GM23338 (cell line): ENCODE measurements around the gene ATPAF1. TPM values are rescaled to one million over a fixed set of nuclear protein-coding genes. Genes with fewer than 3 reads are reported as not detected.

ENCODE experiments used
- ATAC-seq: fragments of 200-7000 bp; cut with Tn5 transposase; 3 replicates; pipeline ENCODE4 v1.9.1; 2020
- DNase-seq: peaks from one replicate; pipeline ENCODE4 v3.0.0-alpha.2; 2015; ENCODE audit warnings: low spot score
- H2AFZ ChIP-seq: fragments of 200-600 bp; sonication (generic); 2 replicates; pipeline ENCODE4 v1.8.0; 2016; ENCODE audit warnings: antibody characterized with exemption, mild to moderate bottlenecking, moderate library complexity
- H3F3A ChIP-seq: fragments of 200-600 bp; sonication (generic); replicated peaks from 2 replicates; pipeline ENCODE4 v1.8.0; 2017; ENCODE audit warnings: antibody characterized with exemption, mixed run types, low read depth
- H3K27ac ChIP-seq: fragments of 200-600 bp; sonication (generic); 2 replicates; pipeline ENCODE4 v1.6.1; 2016; ENCODE audit warnings: low read depth
- H3K27me3 ChIP-seq: fragments of 200-600 bp; sonication (generic); 2 replicates; pipeline ENCODE4 v1.8.0; 2016; ENCODE audit warnings: mild to moderate bottlenecking, mixed run types, moderate library complexity; ENCODE audit not compliant: insufficient read depth
- H3K36me3 ChIP-seq: fragments of 200-600 bp; sonication (generic); 2 replicates; pipeline ENCODE4 v1.8.0; 2016; ENCODE audit warnings: mild to moderate bottlenecking; ENCODE audit not compliant: insufficient read depth
- H3K4me1 ChIP-seq: fragments of 200-600 bp; sonication (generic); 2 replicates; pipeline ENCODE4 v1.8.0; 2016; ENCODE audit warnings: mild to moderate bottlenecking, moderate library complexity; ENCODE audit not compliant: insufficient read depth
- H3K4me2 ChIP-seq: fragments of 200-600 bp; sonication (generic); 2 replicates; pipeline ENCODE4 v1.7.1; 2017; ENCODE audit warnings: mixed run types
- H3K4me3 ChIP-seq: fragments of 200-600 bp; sonication (generic); 2 replicates; pipeline ENCODE4 v1.6.1; 2016; ENCODE audit warnings: mixed run types
- H3K79me2 ChIP-seq: fragments of 200-600 bp; sonication (generic); replicated peaks from 2 replicates; pipeline ENCODE4 v1.8.0; 2017; ENCODE audit warnings: mild to moderate bottlenecking; ENCODE audit not compliant: insufficient read depth
- H3K9me2 ChIP-seq: fragments of 200-600 bp; sonication (generic); 2 replicates; pipeline ENCODE4 v1.8.0; 2017; ENCODE audit not compliant: insufficient read depth
- H4K20me1 ChIP-seq: fragments of 200-600 bp; sonication (generic); replicated peaks from 2 replicates; pipeline ENCODE4 v1.8.0; 2017; ENCODE audit warnings: mild to moderate bottlenecking; ENCODE audit not compliant: insufficient read depth
- H3K27ac Mint-ChIP-seq: 2 replicates; pipeline ENCODE4 v1.8.0; 2020; ENCODE audit warnings: inconsistent platforms, mild to moderate bottlenecking, moderate library complexity, mixed read lengths
- H3K27me3 Mint-ChIP-seq: 3 replicates; pipeline ENCODE4 v1.8.0; 2022; ENCODE audit warnings: low read depth, mild to moderate bottlenecking, moderate library complexity, mixed read lengths, inconsistent platforms; ENCODE audit not compliant: insufficient read depth, poor library complexity
- H3K36me3 Mint-ChIP-seq: 3 replicates; pipeline ENCODE4 v1.8.0; 2021; ENCODE audit warnings: low read depth, mild to moderate bottlenecking, inconsistent platforms, moderate library complexity, mixed read lengths
- H3K4me1 Mint-ChIP-seq: 3 replicates; pipeline ENCODE4 v1.8.0; 2020; ENCODE audit warnings: mild to moderate bottlenecking, inconsistent platforms, mixed read lengths
- H3K4me3 Mint-ChIP-seq: 3 replicates; pipeline ENCODE4 v1.8.0; 2021; ENCODE audit warnings: moderate library complexity, mild to moderate bottlenecking, inconsistent platforms, mixed read lengths
- H3K9me3 Mint-ChIP-seq: 3 replicates; pipeline ENCODE4 v1.8.0; 2020; ENCODE audit warnings: moderate library complexity, mild to moderate bottlenecking, inconsistent platforms, mixed read lengths
- CREB1 ChIP-seq: fragments of 250-450 bp; sonication (Bioruptor Pico); IDR thresholded peaks from 2 replicates; pipeline ENCODE4 v1.5.0; 2020; ENCODE audit warnings: low read depth, mild to moderate bottlenecking, moderate library complexity
- CTCF ChIP-seq, 2 experiments: fragments of 200-600 bp in 1 of 2; sonication (generic) in 1 of 2; conservative IDR thresholded peaks; 2 replicates each; pipeline versions ENCODE4 v1.5.1 to v1.6.1; 2016 to 2017; ENCODE audit warnings: antibody characterized with exemption in 2 of 2, low read depth in 2 of 2, mild to moderate bottlenecking in 2 of 2, moderate library complexity in 1 of 2
- EZH2 ChIP-seq: fragments of 200-600 bp; sonication (generic); IDR thresholded peaks from one replicate; pipeline ENCODE4 v1.8.0; 2017; ENCODE audit warnings: antibody characterized with exemption, mild to moderate bottlenecking, low read depth; ENCODE audit not compliant: unreplicated experiment
- EZH2phosphoT487 ChIP-seq: fragments of 200-600 bp; sonication (generic); IDR thresholded peaks from one replicate; pipeline ENCODE4 v1.8.1; 2018; ENCODE audit warnings: antibody characterized with exemption; ENCODE audit not compliant: unreplicated experiment
- POLR2AphosphoS5 ChIP-seq: IDR thresholded peaks from 2 replicates; pipeline ENCODE4 v1.6.1; 2016; ENCODE audit warnings: antibody characterized with exemption, low read depth
- REST ChIP-seq: IDR thresholded peaks from one replicate; pipeline ENCODE4 v1.6.1; 2018; ENCODE audit warnings: antibody characterized with exemption; ENCODE audit not compliant: unreplicated experiment
- STAT1 ChIP-seq: IDR thresholded peaks from one replicate; pipeline ENCODE4 v1.6.1; 2016; ENCODE audit warnings: antibody characterized with exemption; ENCODE audit not compliant: unreplicated experiment
- ZNF331 ChIP-seq: fragments of 250-450 bp; sonication (Bioruptor Pico); IDR thresholded peaks from 2 replicates; pipeline ENCODE4 v1.5.0; 2020; ENCODE audit warnings: low read depth, mild to moderate bottlenecking, moderate library complexity
- polyA plus RNA-seq: library from polyadenylated mRNA; unstranded; fragments of >200 nt; fragmentation: Nextera tagmentation; extraction: Ambion mirVana; gene quantifications from 2 replicates; pipeline ENCODE4 v1.2.1, GENCODE V29; 2016
- total RNA-seq: library from RNA; depleted of rRNA; stranded (reverse); fragments of >200 nt; shearing (Covaris generic); gene quantifications from 2 replicates; pipeline ENCODE4 v1.2.3, GENCODE V29; 2014

ATPAF1 gene
- total and polyA plus RNA-seq, 2 experiments from 2014 or later, result 41.2 to 67.6 TPM

- TF ChIP-seq CTCF (conservative IDR thresholded peaks at IDR 0.05; ENCODE audit: low read depth in 2 of 2), result no peak
- no peak for TF ChIP-seq CREB1 (CRISPR knock-in tag)
- TF ChIP-seq STAT1, result no peak
- no peak for TF ChIP-seq ZNF331
- TF ChIP-seq REST, result no peak
- TF ChIP-seq EZH2, result no peak
- no peak for TF ChIP-seq EZH2phosphoT487
Measured at GRCh38 chr1:46606255-46606965, 61.8 kb downstream of the ATPAF1 start (continued).

GRCh38 chr1:46605232-46605631 is 62.9 kb downstream of the ATPAF1 start:
- no peaks in the 10 kb centered on the region for H3K9me3 Mint-ChIP-seq
- Histone ChIP-seq H3K79me2 (no peaks in the 10 kb centered on the region), H3K36me3 (no peaks in the 10 kb centered on the region), H3K4me1 (peaks cover 12% of the 10 kb centered on the region), H3K27ac (no peak overlapping the region), H3K9me2 (no peaks in the 10 kb centered on the region), H3F3A (no peaks in the 10 kb centered on the region), H3K4me3 (peak overlapping the region; percentile 51; the same call in 1 of the 2 replicates), H4K20me1 (no peaks in the 10 kb centered on the region), H2AFZ (no peak overlapping the region; the same call in 1 of the 2 replicates), H3K4me2 (peak overlapping the region; percentile 71), H3K27me3 (no peaks in the 10 kb centered on the region)
- peak overlapping the region; percentile 90 for H3K4me3 Mint-ChIP-seq
- peaks cover 19% of the 10 kb centered on the region for H3K27me3 Mint-ChIP-seq
- ATAC-seq, result no peak
- H3K36me3 Mint-ChIP-seq, result peaks cover 17% of the 10 kb centered on the region
- no peak for DNase-seq
- H3K4me1 Mint-ChIP-seq, result peaks cover 22% of the 10 kb centered on the region
- peak overlapping the region; percentile 43; the same call in 1 of the 2 replicates for H3K27ac Mint-ChIP-seq
- TF ChIP-seq CTCF (conservative IDR thresholded peaks at IDR 0.05; ENCODE audit: low read depth in 2 of 2), result no peak
- no peak for TF ChIP-seq POLR2AphosphoS5
- no peak for TF ChIP-seq REST
- TF ChIP-seq STAT1, result no peak
